ENCODE measurements around the gene CD177. TPM values are rescaled to one million over a fixed set of nuclear protein-coding genes. Genes with fewer than 3 reads are reported as not detected.
"Not testable (repeated sequence)": the region's sequence is repeated elsewhere in the genome, so short reads cannot be mapped to it uniquely, and the experiment has no call there.

The CD177 gene
- total RNA-seq, 1 experiment from 2014 or later = not detected

GRCh38 chr19:43336508-43336907 is 17.0 kb upstream of the CD177 start:
- BruUV-seq (replicated peaks); ATAC-seq; H3K9ac ChIP-seq (ENCODE audit: low read length); H3K4me1 ChIP-seq (ENCODE audit: control insufficient read depth in 1 of 2, insufficient read depth in 2 of 2, low read length in 2 of 2); CTCF ChIA-PET; RAD21 ChIA-PET (ENCODE audit: low non-redundant PET in 1 of 2, low total read pairs in 2 of 2, uncharacterized antibody in 2 of 2, unreplicated experiment in 2 of 2); H2AFZ ChIP-seq (ENCODE audit: low read depth, low read length, poor library complexity, severe bottlenecking); intact Hi-C loops (cut with micrococcal nuclease); H4K20me1 ChIP-seq (ENCODE audit: insufficient read depth); H3K4me2 ChIP-seq (ENCODE audit: low read length); H3K9me2 ChIP-seq (ENCODE audit: insufficient read depth); POLR2A ChIA-PET; H3K79me2 ChIP-seq (ENCODE audit: insufficient read depth, low read length); H3K36me3 ChIP-seq (ENCODE audit: control insufficient read depth in 1 of 2, insufficient read depth in 2 of 2, low read length in 2 of 2); H3K4me3 ChIP-seq (replicated peaks in 1 of 2; ENCODE audit: low read depth in 1 of 2, low read length in 2 of 2); H3K27ac ChIP-seq (ENCODE audit: low read depth, low read length); DNase-seq (ENCODE audit: low read depth, low spot score); H3K27me3 ChIP-seq (ENCODE audit: insufficient read depth, low read length); H3K9me3 ChIP-seq (ENCODE audit: control insufficient read depth in 1 of 2, insufficient read depth in 1 of 2, low read depth in 1 of 2, low read length in 2 of 2): not testable (repeated sequence)

GRCh38 chr19:43337737-43338136 is 15.7 kb upstream of the CD177 start:
- 0 out of 4 replicates have a peak, but pooled peaks cover 0 to 3% of the 10 kb centered on the region in 2 experiments for H3K4me1 ChIP-seq (ENCODE audit: control insufficient read depth in 1 of 2, insufficient read depth in 2 of 2, low read length in 2 of 2)
- H3K79me2 ChIP-seq (ENCODE audit: insufficient read depth, low read length) = no peaks in the 10 kb centered on the region
- POLR2A ChIA-PET = no interaction called here
- no peak overlapping the region for H3K4me2 ChIP-seq (ENCODE audit: low read length)
- no peak overlapping the region for H2AFZ ChIP-seq (ENCODE audit: low read depth, low read length, poor library complexity, severe bottlenecking)
- DNase-seq (ENCODE audit: low read depth, low spot score) (no peak), ATAC-seq (no peak)
- H3K27ac ChIP-seq (ENCODE audit: low read depth, low read length) = no peak overlapping the region
- H3K36me3 ChIP-seq (ENCODE audit: control insufficient read depth in 1 of 2, insufficient read depth in 2 of 2, low read length in 2 of 2) = no peaks in the 10 kb centered on the region
- no peak overlapping the region for H3K4me3 ChIP-seq (replicated peaks in 1 of 2; ENCODE audit: low read depth in 1 of 2, low read length in 2 of 2)
- intact Hi-C loops (cut with micrococcal nuclease) = no loop called here
- CTCF ChIA-PET = no interaction called here
- no peaks in the 10 kb centered on the region for H3K9me3 ChIP-seq (ENCODE audit: control insufficient read depth in 1 of 2, insufficient read depth in 1 of 2, low read depth in 1 of 2, low read length in 2 of 2)
- H3K9me2 ChIP-seq (ENCODE audit: insufficient read depth) = no peaks in the 10 kb centered on the region
- BruUV-seq (replicated peaks) = no TSS peak
- TF ChIP-seq ZFX (IDR thresholded peaks at IDR 0.05) (no peak), ZNF274 (IDR thresholded peaks at IDR 0.05; ENCODE audit: low read depth, low read length) (no peak), EZH2 (IDR thresholded peaks at IDR 0.05) (no peak), POLR2AphosphoS5 (IDR thresholded peaks at IDR 0.05; ENCODE audit: low read depth, low read length) (no peak), EZH2phosphoT487 (IDR thresholded peaks at IDR 0.05; ENCODE audit: borderline replicate concordance) (no peak), RAD21 (IDR thresholded peaks at IDR 0.05; ENCODE audit: low read depth) (no peak)
- RAD21 ChIA-PET (ENCODE audit: low non-redundant PET in 1 of 2, low total read pairs in 2 of 2, uncharacterized antibody in 2 of 2, unreplicated experiment in 2 of 2) = no interaction called here
- no peak overlapping the region for H3K9ac ChIP-seq (ENCODE audit: low read length)
- no peaks in the 10 kb centered on the region for H3K27me3 ChIP-seq (ENCODE audit: insufficient read depth, low read length)
- no peaks in the 10 kb centered on the region for H4K20me1 ChIP-seq (ENCODE audit: insufficient read depth)
